K562 (cell line): Measurements from ENCODE around the gene GATAD2B. TPM values are rescaled to one million over a fixed set of nuclear protein-coding genes. Genes with fewer than 3 reads are reported as not detected.
A peak's percentile ranks its signal among the peaks of the same experiment; 100 is the strongest.

Source experiments
- C11orf30 ChIP-seq: fragments of 450-650 bp; IDR thresholded peaks from 2 replicates; pipeline ENCODE4 v1.6.1; 2016; ENCODE audit warnings: low read depth, mild to moderate bottlenecking
- ERF ChIP-seq: fragments of 450-650 bp; formaldehyde crosslinking; IDR thresholded peaks from 2 replicates; pipeline ENCODE4 v1.4.0; 2020; ENCODE audit warnings: mild to moderate bottlenecking, mixed read lengths
- FOXK2 ChIP-seq, 2 experiments: fragments of 450-650 bp; IDR thresholded peaks in 1 of 2; conservative IDR thresholded peaks in 1 of 2; 2 replicates each; pipeline ENCODE4 v1.6.1; 2016; ENCODE audit warnings: low read depth in 2 of 2, mild to moderate bottlenecking in 1 of 2
- FOXM1 ChIP-seq, 2 experiments: fragments of 450-650 bp in 1 of 2; sonication (generic) in 1 of 2; formaldehyde crosslinking in 1 of 2; IDR thresholded peaks; 2 replicates each; pipeline versions ENCODE4 v1.6.1 to v1.9.0; 2017 to 2022; ENCODE audit warnings: low read depth in 2 of 2, mild to moderate bottlenecking in 2 of 2, missing genetic modification reagents in 1 of 2, moderate library complexity in 1 of 2
- FUS ChIP-seq: fragments of 200-400 bp; formaldehyde crosslinking; optimal IDR thresholded peaks from 2 replicates; pipeline ENCODE3; 2017; ENCODE audit warnings: low read depth, low read length
- NFIC ChIP-seq: fragments of 450-650 bp; IDR thresholded peaks from 2 replicates; pipeline ENCODE4 v1.6.1; 2017; ENCODE audit warnings: mild to moderate bottlenecking, inconsistent platforms
- OTX1 ChIP-seq: fragments of 450-650 bp; formaldehyde crosslinking; IDR thresholded peaks from 2 replicates; pipeline ENCODE4 v1.4.0; 2022; ENCODE audit warnings: mild to moderate bottlenecking
- POLR2H ChIP-seq: IDR thresholded peaks from 2 replicates; pipeline ENCODE4 v1.6.1; 2016; ENCODE audit warnings: missing genetic modification characterization, low read depth, mild to moderate bottlenecking, control low read depth, missing compliant biosample characterization, moderate library complexity
- XRCC3 ChIP-seq: fragments of 450-650 bp; IDR thresholded peaks from 2 replicates; pipeline ENCODE4 v1.6.1; 2017; ENCODE audit warnings: mild to moderate bottlenecking, moderate library complexity
- polyA plus RNA-seq, 8 experiments: library from polyadenylated mRNA; depleted of rRNA in 4 of 8; stranded (reverse) in 5 of 8; unstranded in 3 of 8; fragments of >200 nt; fragmentation: Nextera tagmentation in 2 of 8; fragmentation: Illumina TruSeq in 1 of 8; extraction: Ambion mirVana in 2 of 8; extraction: Trizol in 1 of 8; gene quantifications; 2 replicates each; pipeline versions ENCODE4 v1.2.1 to v1.2.3, GENCODE V29; 2011 to 2014; ENCODE audit warnings: inconsistent platforms in 1 of 8, missing spikeins in 1 of 8
- total RNA-seq, 7 experiments: library from RNA; depleted of rRNA in 6 of 7; stranded (reverse); fragments of >200 nt in 6 of 7; fragmentation: Illumina TruSeq in 2 of 7; extraction: Trizol in 2 of 7; gene quantifications; 2 replicates each; pipeline versions ENCODE4 v1.2.1 to v1.2.3, GENCODE V29; 2011 to 2021; ENCODE audit warnings: low replicate concordance in 1 of 7
- TF ChIP-seq, protein P1 (sequence below): fragments of 450-650 bp; IDR thresholded peaks from 2 replicates; pipeline ENCODE4 v1.6.1; 2016; ENCODE audit warnings: mild to moderate bottlenecking, moderate library complexity
- TF ChIP-seq, protein P2 (sequence below): fragments of 200-800 bp; sonication (Bioruptor generic); IDR thresholded peaks from 2 replicates; pipeline ENCODE4 v1.6.1; 2017; ENCODE audit warnings: missing genetic modification characterization, missing compliant biosample characterization

GATAD2B gene
- total and polyA plus RNA-seq, 9 of the 15 experiments (the other 6 are each of a cell fraction or from before 2014, with no cell fraction given): 1.5 to 40.2 (median 4.9) TPM

DNA sequence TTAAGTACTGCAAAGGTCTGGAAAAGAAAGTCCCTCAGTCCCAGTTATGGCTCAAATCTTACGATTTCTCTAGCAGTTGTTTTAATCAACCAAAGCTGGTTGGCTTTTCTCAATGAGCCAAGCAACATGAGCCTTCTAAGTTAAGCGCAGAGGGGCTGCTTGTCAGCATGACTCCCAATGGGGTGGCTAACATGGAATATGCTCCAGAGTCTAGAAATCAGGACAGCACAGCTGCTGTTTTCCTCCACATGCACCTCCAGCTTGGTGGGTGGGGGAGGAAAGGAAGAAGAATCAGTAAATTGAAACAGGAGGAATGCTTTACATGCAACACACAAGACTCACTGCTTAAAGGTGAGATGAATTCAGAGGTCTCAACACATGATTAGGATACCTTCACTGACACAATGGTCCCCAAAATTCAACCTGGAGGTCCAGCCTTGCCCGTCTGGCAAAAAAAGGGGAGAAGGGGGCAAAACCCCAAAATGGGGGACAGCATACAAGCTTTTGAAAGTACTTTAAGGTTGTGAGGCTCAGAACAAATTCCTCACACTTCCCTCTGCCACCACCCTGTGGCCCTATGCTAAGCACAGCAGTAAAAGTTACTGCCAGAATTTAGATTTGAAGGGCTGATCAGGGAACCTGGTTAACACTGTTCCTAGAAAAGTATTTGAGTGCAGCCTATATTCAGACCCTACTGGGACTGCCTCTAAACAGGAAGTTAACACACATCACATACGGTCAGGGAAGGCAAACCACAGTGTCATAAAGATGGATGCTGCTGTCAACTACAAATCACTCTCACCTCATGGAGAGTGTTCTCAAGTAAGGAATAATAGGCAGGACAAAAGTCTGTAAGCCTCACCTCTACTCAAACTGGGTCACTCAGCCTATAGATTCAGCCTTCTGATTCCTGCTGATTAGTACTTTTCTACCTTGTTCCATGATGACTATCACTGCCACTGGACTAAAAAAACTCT is 2.6 kb downstream of the GATAD2B start (continued):
- TF ChIP-seq, protein P1, sequence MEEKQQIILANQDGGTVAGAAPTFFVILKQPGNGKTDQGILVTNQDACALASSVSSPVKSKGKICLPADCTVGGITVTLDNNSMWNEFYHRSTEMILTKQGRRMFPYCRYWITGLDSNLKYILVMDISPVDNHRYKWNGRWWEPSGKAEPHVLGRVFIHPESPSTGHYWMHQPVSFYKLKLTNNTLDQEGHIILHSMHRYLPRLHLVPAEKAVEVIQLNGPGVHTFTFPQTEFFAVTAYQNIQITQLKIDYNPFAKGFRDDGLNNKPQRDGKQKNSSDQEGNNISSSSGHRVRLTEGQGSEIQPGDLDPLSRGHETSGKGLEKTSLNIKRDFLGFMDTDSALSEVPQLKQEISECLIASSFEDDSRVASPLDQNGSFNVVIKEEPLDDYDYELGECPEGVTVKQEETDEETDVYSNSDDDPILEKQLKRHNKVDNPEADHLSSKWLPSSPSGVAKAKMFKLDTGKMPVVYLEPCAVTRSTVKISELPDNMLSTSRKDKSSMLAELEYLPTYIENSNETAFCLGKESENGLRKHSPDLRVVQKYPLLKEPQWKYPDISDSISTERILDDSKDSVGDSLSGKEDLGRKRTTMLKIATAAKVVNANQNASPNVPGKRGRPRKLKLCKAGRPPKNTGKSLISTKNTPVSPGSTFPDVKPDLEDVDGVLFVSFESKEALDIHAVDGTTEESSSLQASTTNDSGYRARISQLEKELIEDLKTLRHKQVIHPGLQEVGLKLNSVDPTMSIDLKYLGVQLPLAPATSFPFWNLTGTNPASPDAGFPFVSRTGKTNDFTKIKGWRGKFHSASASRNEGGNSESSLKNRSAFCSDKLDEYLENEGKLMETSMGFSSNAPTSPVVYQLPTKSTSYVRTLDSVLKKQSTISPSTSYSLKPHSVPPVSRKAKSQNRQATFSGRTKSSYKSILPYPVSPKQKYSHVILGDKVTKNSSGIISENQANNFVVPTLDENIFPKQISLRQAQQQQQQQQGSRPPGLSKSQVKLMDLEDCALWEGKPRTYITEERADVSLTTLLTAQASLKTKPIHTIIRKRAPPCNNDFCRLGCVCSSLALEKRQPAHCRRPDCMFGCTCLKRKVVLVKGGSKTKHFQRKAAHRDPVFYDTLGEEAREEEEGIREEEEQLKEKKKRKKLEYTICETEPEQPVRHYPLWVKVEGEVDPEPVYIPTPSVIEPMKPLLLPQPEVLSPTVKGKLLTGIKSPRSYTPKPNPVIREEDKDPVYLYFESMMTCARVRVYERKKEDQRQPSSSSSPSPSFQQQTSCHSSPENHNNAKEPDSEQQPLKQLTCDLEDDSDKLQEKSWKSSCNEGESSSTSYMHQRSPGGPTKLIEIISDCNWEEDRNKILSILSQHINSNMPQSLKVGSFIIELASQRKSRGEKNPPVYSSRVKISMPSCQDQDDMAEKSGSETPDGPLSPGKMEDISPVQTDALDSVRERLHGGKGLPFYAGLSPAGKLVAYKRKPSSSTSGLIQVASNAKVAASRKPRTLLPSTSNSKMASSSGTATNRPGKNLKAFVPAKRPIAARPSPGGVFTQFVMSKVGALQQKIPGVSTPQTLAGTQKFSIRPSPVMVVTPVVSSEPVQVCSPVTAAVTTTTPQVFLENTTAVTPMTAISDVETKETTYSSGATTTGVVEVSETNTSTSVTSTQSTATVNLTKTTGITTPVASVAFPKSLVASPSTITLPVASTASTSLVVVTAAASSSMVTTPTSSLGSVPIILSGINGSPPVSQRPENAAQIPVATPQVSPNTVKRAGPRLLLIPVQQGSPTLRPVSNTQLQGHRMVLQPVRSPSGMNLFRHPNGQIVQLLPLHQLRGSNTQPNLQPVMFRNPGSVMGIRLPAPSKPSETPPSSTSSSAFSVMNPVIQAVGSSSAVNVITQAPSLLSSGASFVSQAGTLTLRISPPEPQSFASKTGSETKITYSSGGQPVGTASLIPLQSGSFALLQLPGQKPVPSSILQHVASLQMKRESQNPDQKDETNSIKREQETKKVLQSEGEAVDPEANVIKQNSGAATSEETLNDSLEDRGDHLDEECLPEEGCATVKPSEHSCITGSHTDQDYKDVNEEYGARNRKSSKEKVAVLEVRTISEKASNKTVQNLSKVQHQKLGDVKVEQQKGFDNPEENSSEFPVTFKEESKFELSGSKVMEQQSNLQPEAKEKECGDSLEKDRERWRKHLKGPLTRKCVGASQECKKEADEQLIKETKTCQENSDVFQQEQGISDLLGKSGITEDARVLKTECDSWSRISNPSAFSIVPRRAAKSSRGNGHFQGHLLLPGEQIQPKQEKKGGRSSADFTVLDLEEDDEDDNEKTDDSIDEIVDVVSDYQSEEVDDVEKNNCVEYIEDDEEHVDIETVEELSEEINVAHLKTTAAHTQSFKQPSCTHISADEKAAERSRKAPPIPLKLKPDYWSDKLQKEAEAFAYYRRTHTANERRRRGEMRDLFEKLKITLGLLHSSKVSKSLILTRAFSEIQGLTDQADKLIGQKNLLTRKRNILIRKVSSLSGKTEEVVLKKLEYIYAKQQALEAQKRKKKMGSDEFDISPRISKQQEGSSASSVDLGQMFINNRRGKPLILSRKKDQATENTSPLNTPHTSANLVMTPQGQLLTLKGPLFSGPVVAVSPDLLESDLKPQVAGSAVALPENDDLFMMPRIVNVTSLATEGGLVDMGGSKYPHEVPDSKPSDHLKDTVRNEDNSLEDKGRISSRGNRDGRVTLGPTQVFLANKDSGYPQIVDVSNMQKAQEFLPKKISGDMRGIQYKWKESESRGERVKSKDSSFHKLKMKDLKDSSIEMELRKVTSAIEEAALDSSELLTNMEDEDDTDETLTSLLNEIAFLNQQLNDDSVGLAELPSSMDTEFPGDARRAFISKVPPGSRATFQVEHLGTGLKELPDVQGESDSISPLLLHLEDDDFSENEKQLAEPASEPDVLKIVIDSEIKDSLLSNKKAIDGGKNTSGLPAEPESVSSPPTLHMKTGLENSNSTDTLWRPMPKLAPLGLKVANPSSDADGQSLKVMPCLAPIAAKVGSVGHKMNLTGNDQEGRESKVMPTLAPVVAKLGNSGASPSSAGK: no peak
- TF ChIP-seq FOXK2 (conservative IDR thresholded peaks at IDR 0.05 in 1 of 2, IDR thresholded peaks at IDR 0.05 in 1 of 2; ENCODE audit: low read depth in 2 of 2) (no peak), FUS (no peak), NFIC (no peak), XRCC3 (no peak), FOXM1 (IDR thresholded peaks at IDR 0.05; ENCODE audit: low read depth) (no peak), FOXM1 (CRISPR knock-in tag; IDR thresholded peaks at IDR 0.05; ENCODE audit: low read depth) (no peak), OTX1 (CRISPR knock-in tag) (no peak), C11orf30 (no peak), ERF (CRISPR knock-in tag) (no peak), POLR2H (tag) (no peak)
- TF ChIP-seq, protein P2, sequence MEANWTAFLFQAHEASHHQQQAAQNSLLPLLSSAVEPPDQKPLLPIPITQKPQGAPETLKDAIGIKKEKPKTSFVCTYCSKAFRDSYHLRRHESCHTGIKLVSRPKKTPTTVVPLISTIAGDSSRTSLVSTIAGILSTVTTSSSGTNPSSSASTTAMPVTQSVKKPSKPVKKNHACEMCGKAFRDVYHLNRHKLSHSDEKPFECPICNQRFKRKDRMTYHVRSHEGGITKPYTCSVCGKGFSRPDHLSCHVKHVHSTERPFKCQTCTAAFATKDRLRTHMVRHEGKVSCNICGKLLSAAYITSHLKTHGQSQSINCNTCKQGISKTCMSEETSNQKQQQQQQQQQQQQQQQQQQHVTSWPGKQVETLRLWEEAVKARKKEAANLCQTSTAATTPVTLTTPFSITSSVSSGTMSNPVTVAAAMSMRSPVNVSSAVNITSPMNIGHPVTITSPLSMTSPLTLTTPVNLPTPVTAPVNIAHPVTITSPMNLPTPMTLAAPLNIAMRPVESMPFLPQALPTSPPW (CRISPR knock-in tag): peak; percentile 37; the same call in 1 of the 2 replicates
